ENCODE measurements around the gene UHRF1.

GRCh38 chr19:4904481-4904880, 4.8 kb upstream of the UHRF1 start:
- TF ChIP-seq TAF1 (IDR thresholded peaks at IDR 0.05; ENCODE audit: low read depth, low read length): no peak
- TF ChIP-seq POLR2A (IDR thresholded peaks at IDR 0.05; ENCODE audit: low read depth, low read length): no peak
